GM12865 (cell line): Measurements from ENCODE around the gene GPR37L1.

ENCODE experiments used
- DNase-seq: peaks from one replicate; pipeline ENCODE4 v3.0.0; 2010; ENCODE audit warnings: low read depth
- H3K4me3 ChIP-seq: 2 replicates; pipeline ENCODE4 v1.5.1; 2011; ENCODE audit warnings: mild to moderate bottlenecking, low read depth, low read length, control low read depth
- TF ChIP-seq, protein P1 (sequence below): IDR thresholded peaks from 2 replicates; pipeline ENCODE4 v1.5.1; 2011; ENCODE audit warnings: low read length, control low read depth, low read depth, inconsistent platforms; ENCODE audit not compliant: insufficient read depth; ENCODE audit errors: missing control alignments

The GPR37L1 gene

DNA sequence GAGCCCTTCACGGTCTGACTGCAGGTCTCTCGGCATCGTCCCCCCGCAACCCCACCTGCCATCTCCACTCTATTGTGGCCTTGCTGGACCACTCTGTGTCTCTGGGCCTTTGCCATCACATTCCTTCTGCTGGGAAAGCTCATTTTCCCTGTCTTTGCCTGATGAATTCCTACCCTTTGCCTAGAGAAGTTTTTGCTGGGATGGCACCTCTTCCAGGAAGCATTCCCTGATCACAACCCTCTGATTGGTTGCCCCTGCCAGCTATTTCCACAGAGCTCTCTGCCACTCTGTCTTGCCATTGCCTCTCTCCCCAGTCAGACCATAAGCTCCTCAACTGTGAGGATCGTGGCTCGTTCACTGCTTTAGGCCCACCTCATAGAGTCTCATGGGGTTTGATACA is 28.9 kb upstream of the GPR37L1 start:
- TF ChIP-seq, protein P1, sequence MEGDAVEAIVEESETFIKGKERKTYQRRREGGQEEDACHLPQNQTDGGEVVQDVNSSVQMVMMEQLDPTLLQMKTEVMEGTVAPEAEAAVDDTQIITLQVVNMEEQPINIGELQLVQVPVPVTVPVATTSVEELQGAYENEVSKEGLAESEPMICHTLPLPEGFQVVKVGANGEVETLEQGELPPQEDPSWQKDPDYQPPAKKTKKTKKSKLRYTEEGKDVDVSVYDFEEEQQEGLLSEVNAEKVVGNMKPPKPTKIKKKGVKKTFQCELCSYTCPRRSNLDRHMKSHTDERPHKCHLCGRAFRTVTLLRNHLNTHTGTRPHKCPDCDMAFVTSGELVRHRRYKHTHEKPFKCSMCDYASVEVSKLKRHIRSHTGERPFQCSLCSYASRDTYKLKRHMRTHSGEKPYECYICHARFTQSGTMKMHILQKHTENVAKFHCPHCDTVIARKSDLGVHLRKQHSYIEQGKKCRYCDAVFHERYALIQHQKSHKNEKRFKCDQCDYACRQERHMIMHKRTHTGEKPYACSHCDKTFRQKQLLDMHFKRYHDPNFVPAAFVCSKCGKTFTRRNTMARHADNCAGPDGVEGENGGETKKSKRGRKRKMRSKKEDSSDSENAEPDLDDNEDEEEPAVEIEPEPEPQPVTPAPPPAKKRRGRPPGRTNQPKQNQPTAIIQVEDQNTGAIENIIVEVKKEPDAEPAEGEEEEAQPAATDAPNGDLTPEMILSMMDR = no peak
- no peak overlapping the region for H3K4me3 ChIP-seq
- DNase-seq = no peak

DNA sequence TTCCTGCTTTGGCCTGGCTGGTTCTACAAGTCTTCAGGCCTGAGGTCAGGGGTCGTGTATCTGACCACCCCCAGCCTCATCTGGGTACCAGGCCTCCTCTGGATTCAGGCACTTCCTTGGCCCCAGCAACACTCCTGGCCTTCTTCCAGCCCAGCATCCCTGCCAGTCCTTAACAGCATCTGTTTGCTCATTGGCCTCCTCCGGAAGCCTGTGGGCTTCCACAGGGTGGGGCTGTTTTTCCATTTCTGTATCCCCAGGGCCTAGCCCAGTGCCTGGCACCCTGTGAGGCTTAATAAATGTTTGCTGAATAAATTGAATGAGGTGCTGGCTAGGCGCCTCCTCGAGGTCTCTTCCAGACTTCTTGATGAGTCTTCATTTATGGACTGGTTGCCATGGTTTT is 21.5 kb upstream of the GPR37L1 start:
- H3K4me3 ChIP-seq = no peak overlapping the region
- no peak for DNase-seq
- TF ChIP-seq, protein P1 = no peak

- TF ChIP-seq, protein P1 = no peak
- no peak for DNase-seq
- no peak overlapping the region for H3K4me3 ChIP-seq
Observed at GRCh38 chr1:202104073-202104472, 18.6 kb upstream of the GPR37L1 start.

GRCh38 chr1:202105571-202106339 is 17.0 kb upstream of the GPR37L1 start:
- H3K4me3 ChIP-seq = no peak overlapping the region

GRCh38 chr1:202106340-202107254 is 16.1 kb upstream of the GPR37L1 start:
- H3K4me3 ChIP-seq = no peak overlapping the region
- no peak for DNase-seq
- TF ChIP-seq, protein P1 = no peak

More at GRCh38 chr1:202105571-202106339, 17.0 kb upstream of the GPR37L1 start:
- TF ChIP-seq, protein P1 = no peak
- DNase-seq = no peak

DNA sequence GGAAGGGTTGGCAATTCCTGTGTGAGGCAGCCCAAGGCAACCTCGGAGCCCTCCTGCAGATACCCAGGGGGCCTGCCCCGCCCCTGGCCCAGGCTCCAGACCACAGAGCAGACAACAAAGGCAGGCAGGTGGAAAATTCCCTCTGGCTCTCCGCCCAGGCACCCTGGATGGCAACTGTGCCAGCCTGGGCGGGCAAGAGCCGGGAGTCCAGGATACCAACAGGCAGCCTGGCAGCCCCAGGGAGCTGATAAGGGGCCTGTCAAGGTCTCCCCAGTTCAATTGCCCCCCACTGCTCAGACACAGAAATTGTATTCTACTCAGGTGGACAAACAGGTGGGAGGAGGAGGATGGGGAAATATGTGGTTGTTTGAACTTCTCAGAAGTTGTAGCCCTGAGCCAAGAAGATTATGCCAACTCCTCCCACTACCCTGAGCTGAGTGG is 15.4 kb upstream of the GPR37L1 start:
- TF ChIP-seq, protein P1 = no peak
- H3K4me3 ChIP-seq = no peak overlapping the region
- no peak for DNase-seq
